Uterus (tissue), 2 donors: ENCODE results near the gene CES4A.

Experiments used
- CTCF ChIP-seq, 4 experiments: fragments of 200-600 bp in 2 of 4; fragments of 450-650 bp in 2 of 4; sonication (generic) in 2 of 4; IDR thresholded peaks; one replicate each; pipeline ENCODE4 v1.5.1; 2016 to 2019; ENCODE audit warnings: antibody characterized with exemption in 4 of 4, mild to moderate bottlenecking in 2 of 4, moderate library complexity in 1 of 4
- POLR2A ChIP-seq, 2 donors: fragments of 450-650 bp; IDR thresholded peaks; one replicate each; pipeline ENCODE4 v1.6.1; 2016; ENCODE audit warnings: antibody characterized with exemption in 2 of 2, mild to moderate bottlenecking in 1 of 2, moderate library complexity in 1 of 2

GRCh38 chr16:67053767-67054334, 65.5 kb downstream of the CES4A start:
- TF ChIP-seq CTCF (IDR thresholded peaks at IDR 0.05) (no peak), POLR2A (IDR thresholded peaks at IDR 0.05) (no peak)
